Effector memory CD8-positive, alpha-beta T cell (primary cell): Measurements from ENCODE around the gene LIPH.
"Not testable (repeated sequence)": the region's sequence is repeated elsewhere in the genome, so short reads cannot be mapped to it uniquely, and the experiment has no call there.

ENCODE experiments used
- ATAC-seq: fragments of 150-1000 bp; cut with Tn5 transposase; replicated peaks from 2 replicates; pipeline ENCODE4 v1.10.0; 2021; ENCODE audit warnings: mild to moderate bottlenecking, moderate library complexity
- DNase-seq, 3 experiments: peaks; one replicate each; pipeline ENCODE4 v3.0.0; 2021
- H3K27ac Mint-ChIP-seq, 2 donors: one replicate each; pipeline ENCODE4 v1.8.0; 2022; ENCODE audit warnings: mild to moderate bottlenecking in 2 of 2, mixed read lengths in 2 of 2, moderate library complexity in 2 of 2
- H3K27me3 Mint-ChIP-seq, 2 donors: one replicate each; pipeline ENCODE4 v1.8.0; 2022; ENCODE audit warnings: mixed read lengths in 2 of 2
- H3K36me3 Mint-ChIP-seq: one replicate; pipeline ENCODE4 v1.8.0; 2022; ENCODE audit warnings: mild to moderate bottlenecking, moderate library complexity, mixed read lengths; ENCODE audit not compliant: insufficient read depth
- H3K4me1 Mint-ChIP-seq, 2 donors: one replicate each; pipeline ENCODE4 v1.8.0; 2022; ENCODE audit warnings: low read depth in 2 of 2, mixed read lengths in 2 of 2
- H3K4me3 Mint-ChIP-seq, 2 donors: one replicate each; pipeline ENCODE4 v1.8.0; 2022; ENCODE audit warnings: mild to moderate bottlenecking in 2 of 2, mixed read lengths in 2 of 2, moderate library complexity in 2 of 2
- H3K9me3 Mint-ChIP-seq, 2 donors: one replicate each; pipeline ENCODE4 v1.8.0; 2022; ENCODE audit warnings: mixed read lengths in 2 of 2

LIPH gene

DNA sequence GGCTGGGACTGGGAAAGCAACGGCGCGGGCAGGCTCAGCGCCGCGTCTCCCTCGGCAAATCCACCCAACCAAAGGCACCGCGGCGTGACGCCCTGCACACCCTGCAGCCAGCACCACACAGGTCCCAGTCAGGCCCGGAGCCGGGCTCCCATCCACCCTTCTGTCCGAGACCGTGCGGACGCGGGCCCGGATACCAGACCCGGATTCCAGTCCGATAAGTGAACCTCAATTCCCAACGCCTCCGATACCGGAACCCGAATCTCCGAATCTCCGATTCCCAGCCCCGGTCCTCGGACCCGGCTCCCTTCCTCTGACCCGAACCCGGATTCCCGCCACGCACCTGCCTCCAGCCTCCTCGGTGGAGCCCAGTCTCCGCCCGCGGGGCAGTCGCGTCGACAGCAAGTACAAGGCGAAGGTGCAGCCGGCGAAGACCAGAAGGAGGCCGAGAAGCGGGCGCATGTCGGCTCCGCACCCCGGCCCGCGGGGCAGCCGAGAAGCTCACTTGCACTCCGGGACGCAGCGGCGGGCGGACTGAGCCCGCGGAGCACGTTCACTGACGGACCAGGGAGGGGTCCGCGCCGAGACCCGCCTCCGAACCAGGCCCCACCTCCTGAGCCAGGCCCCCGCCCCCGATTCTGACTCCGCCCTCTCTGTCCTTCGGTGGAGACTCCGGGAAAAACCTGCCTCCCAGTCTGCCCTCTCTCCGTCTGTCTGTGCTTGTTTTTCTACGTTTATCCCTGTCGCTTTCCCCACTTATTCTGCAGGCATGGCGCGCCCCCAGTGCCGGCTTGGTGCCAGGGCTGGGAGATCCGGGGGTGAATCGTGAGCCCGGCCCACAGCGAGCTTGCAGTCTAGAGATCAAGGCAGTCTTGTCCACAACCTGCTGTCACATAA, 53.6 kb downstream of the LIPH start, which contains the start of gene TMEM41A:
Gene TMEM41A (minus strand): TSS at position 533 of the 894 bp plus-strand sequence. CDS start 74 bp downstream, at position 459.
- Mint-ChIP-seq H3K36me3 (peaks cover 26% of the 10 kb centered on the region), H3K4me3 (peak within 1 kb of the TSS; percentile 85 to 98), H3K9me3 (no peaks in the 10 kb centered on the region), H3K27ac (peak within 1 kb of the TSS; percentile 87 to 90), H3K27me3 (peaks cover 4 to 12% of the 10 kb centered on the region in 2 donors), H3K4me1 (peaks cover 12 to 14% of the 10 kb centered on the region in 2 donors)
- DNase-seq = peak; percentile 81 to 85 (median 85)
- ATAC-seq = peak; percentile 95

- Mint-ChIP-seq H3K27ac (peak overlapping the region in 1 of 2 donors; percentile 59), H3K27me3 (no peaks in the 10 kb centered on the region), H3K36me3 (peaks cover 40% of the 10 kb centered on the region), H3K4me1 (peaks cover 0 to 4% of the 10 kb centered on the region in 2 donors), H3K4me3 (no peak overlapping the region), H3K9me3 (no peaks in the 10 kb centered on the region)
- no peak for DNase-seq
- no peak for ATAC-seq
These were observed 62.1 kb downstream of the LIPH start for GRCh38 chr3:185490241-185490640.

DNA sequence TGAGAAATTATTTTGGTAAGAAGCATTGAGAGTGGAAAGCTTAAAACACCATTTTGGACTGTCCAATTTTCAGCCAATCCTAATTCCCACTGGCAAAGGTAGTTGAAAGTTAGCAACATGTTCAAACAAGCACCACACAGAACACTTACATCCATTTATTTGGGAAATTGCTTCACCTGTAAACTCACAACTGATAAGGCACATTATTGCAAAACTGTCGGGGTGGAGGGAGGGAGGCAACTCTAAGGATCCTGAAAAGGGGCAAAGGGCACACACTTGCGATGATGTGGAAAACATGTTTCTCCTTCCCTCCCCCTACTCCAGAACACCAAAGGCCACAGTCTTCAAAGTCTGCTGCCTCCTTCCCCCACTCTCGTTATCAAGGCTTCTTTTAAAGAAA, 62.9 kb downstream of the LIPH start:
- H3K27me3 Mint-ChIP-seq = no peaks in the 10 kb centered on the region
- peaks cover 0 to 3% of the 10 kb centered on the region in 2 donors for H3K4me1 Mint-ChIP-seq
- no peaks in the 10 kb centered on the region for H3K9me3 Mint-ChIP-seq
- no peak for ATAC-seq
- no peak overlapping the region for H3K4me3 Mint-ChIP-seq
- no peak for DNase-seq
- H3K27ac Mint-ChIP-seq = no peak overlapping the region
- peaks cover 37% of the 10 kb centered on the region for H3K36me3 Mint-ChIP-seq

DNA sequence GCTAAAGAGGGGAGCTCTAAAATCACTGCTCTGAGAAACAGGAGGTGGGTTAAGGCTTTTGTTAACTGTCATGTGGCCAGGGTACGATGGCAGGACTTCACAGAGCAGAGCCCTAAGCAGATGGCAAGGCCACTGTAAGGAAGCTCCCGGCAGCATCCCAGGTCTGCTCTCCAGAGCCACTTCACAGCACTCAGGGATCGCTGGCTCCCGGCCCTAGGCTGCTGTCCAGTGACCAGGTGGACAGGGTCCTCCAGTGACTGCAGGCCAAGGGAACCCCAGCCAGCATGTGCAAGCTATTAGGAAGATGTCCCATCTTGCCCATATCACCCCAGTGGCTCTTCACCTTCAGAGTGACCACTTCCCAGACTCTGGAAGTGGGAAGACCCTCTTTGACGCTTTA, 63.9 kb downstream of the LIPH start:
- Mint-ChIP-seq H3K9me3 (no peaks in the 10 kb centered on the region), H3K4me1 (peaks cover 0 to under 1% of the 10 kb centered on the region in 2 donors), H3K36me3 (peaks cover 29% of the 10 kb centered on the region), H3K27ac (no peak overlapping the region), H3K27me3 (no peaks in the 10 kb centered on the region), H3K4me3 (no peak overlapping the region)
- ATAC-seq = no peak
- DNase-seq = no peak

DNA sequence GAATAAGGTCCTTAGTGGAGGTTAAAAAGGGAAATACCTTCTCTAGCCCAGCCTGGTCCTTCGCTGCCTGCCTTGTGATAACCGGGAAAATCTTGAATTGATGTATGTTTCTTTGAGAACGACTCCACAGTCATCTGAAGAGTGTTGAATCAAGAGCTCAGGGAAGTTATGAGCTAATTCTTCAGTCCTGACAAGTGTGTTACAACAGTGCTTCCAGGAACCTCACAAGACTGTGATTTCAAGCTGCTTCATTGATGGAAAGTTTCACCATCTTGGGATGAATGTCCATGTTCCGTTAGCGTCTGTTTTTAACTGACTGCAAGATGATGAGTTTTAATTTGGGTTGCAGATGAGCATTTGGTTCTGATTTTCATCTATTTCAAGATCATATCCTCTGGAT, 66.0 kb downstream of the LIPH start:
- peaks cover 5 to 14% of the 10 kb centered on the region in 2 donors for H3K4me1 Mint-ChIP-seq
- H3K27ac Mint-ChIP-seq = peak overlapping the region in 1 of 2 donors; percentile 64
- peaks cover 27% of the 10 kb centered on the region for H3K36me3 Mint-ChIP-seq
- no peaks in the 10 kb centered on the region for H3K27me3 Mint-ChIP-seq
- ATAC-seq = no peak
- no peak overlapping the region for H3K4me3 Mint-ChIP-seq
- no peak for DNase-seq
- H3K9me3 Mint-ChIP-seq = no peaks in the 10 kb centered on the region

- Mint-ChIP-seq H3K27ac (no peak overlapping the region), H3K27me3 (no peaks in the 10 kb centered on the region), H3K4me3 (no peak overlapping the region), H3K4me1 (peaks cover 5 to 14% of the 10 kb centered on the region in 2 donors), H3K9me3 (no peaks in the 10 kb centered on the region), H3K36me3 (peaks cover 19% of the 10 kb centered on the region)
- no peak for DNase-seq
- no peak for ATAC-seq
These were observed 68.1 kb downstream of the LIPH start for GRCh38 chr3:185484296-185484695.

- H3K9me3 Mint-ChIP-seq = no peaks in the 10 kb centered on the region
- H3K4me1 Mint-ChIP-seq = peaks cover 5 to 14% of the 10 kb centered on the region in 2 donors
- no peak for ATAC-seq
- no peak for DNase-seq
- no peaks in the 10 kb centered on the region for H3K27me3 Mint-ChIP-seq
- H3K27ac Mint-ChIP-seq = no peak overlapping the region
- no peak overlapping the region for H3K4me3 Mint-ChIP-seq
- peaks cover 10% of the 10 kb centered on the region for H3K36me3 Mint-ChIP-seq
These were observed 72.9 kb downstream of the LIPH start for GRCh38 chr3:185479373-185479945.

DNA sequence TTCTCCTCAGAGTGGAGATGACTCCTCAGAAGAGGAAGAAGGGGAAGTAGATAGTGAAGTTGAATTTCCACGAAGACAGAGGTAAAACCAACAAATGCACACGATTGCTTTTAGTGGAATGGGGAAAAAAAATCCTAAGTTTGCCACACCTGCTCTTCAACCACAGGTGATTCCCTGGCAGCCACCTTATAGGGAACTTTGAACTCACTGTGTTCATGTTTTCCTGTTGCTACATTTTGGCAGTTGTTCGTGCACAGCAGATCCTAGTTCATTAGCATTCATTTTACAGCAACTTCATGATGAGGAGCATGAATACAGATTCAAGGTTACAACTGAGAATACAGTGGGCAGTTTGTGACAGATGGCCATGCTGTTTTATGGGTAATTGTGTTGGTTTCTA, 75.1 kb downstream of the LIPH start:
- no peak overlapping the region for H3K4me3 Mint-ChIP-seq
- DNase-seq = no peak
- H3K27ac Mint-ChIP-seq = no peak overlapping the region
- ATAC-seq = no peak
- H3K9me3 Mint-ChIP-seq = no peaks in the 10 kb centered on the region
- H3K36me3 Mint-ChIP-seq = peaks cover 8% of the 10 kb centered on the region
- no peaks in the 10 kb centered on the region for H3K27me3 Mint-ChIP-seq
- H3K4me1 Mint-ChIP-seq = peaks cover 0 to 2% of the 10 kb centered on the region in 2 donors

DNA sequence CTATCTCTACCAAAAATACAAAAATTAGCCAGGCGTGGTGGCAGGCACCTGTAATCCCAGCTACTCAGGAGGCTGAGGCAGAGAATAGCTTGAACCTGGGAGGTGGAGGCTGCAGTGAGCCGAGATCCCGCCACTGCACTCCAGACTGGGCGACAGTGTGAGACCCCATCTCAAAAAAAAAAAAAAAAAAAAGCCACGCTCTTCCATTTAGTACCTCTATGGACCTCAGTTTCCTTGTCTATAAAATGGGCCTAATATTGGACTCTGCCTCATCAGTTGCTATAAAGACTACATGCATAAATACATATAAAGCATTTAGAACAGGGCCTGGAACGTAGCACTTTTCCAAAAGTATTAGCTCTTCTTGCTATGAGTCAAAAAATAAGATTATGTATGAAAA, 77.5 kb downstream of the LIPH start:
- H3K27ac Mint-ChIP-seq, ATAC-seq, H3K4me1 Mint-ChIP-seq, H3K27me3 Mint-ChIP-seq, H3K4me3 Mint-ChIP-seq, DNase-seq, H3K36me3 Mint-ChIP-seq, H3K9me3 Mint-ChIP-seq: not testable (repeated sequence)

GRCh38 chr3:185473290-185473815, 79.0 kb downstream of the LIPH start:
- no peak for ATAC-seq
- H3K27ac Mint-ChIP-seq = no peak overlapping the region
- H3K4me1 Mint-ChIP-seq = no peaks in the 10 kb centered on the region
- H3K4me3 Mint-ChIP-seq = no peak overlapping the region
- DNase-seq = no peak
- no peaks in the 10 kb centered on the region for H3K27me3 Mint-ChIP-seq
- no peaks in the 10 kb centered on the region for H3K9me3 Mint-ChIP-seq
- H3K36me3 Mint-ChIP-seq = peaks cover 3% of the 10 kb centered on the region

DNA sequence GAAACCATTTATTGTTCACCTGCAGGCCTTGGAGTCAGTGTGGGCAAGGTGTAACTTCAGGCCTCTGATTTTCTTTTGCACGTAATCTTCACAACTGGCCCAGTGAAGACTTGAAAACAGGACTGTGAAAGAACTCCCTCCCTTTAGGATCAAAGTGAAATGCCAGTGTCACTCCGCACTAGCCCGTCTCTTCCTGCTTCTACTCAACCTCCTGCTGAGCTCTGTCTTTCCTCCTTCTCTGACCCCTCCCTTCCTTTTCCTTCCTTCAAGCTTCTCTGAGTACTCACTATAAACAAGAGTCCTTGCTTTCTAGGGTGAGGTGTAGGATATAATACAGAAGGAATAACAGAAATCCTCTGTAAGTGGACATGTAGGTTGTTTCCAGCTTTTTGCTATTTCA, 82.1 kb downstream of the LIPH start:
- H3K27ac Mint-ChIP-seq = no peak overlapping the region
- no peak for DNase-seq
- no peaks in the 10 kb centered on the region for H3K4me1 Mint-ChIP-seq
- no peak for ATAC-seq
- no peaks in the 10 kb centered on the region for H3K27me3 Mint-ChIP-seq
- H3K9me3 Mint-ChIP-seq = no peaks in the 10 kb centered on the region
- no peak overlapping the region for H3K4me3 Mint-ChIP-seq
- peaks cover 3% of the 10 kb centered on the region for H3K36me3 Mint-ChIP-seq

DNA sequence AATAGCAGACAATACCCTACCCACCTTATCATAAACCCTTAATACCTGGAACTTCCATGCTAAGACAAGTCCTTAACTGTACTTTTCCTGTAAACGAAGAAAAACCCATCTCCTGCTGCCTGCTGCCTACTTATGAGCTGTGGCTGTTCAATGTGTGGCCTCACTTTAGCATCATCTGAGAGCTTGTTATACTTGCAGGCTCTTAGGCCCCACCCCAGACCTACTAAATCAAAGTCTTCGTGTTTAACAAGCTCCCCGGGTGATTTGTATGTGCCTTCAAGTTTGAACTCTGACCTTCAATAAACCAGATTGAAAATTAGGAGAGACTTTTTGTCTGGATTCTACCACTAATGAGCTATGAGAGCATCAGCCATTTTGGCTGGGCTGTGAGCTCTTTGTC, 82.8 kb downstream of the LIPH start:
- H3K36me3 Mint-ChIP-seq = peaks cover 3% of the 10 kb centered on the region
- DNase-seq (no peak), ATAC-seq (no peak)
- H3K4me1 Mint-ChIP-seq = no peaks in the 10 kb centered on the region
- H3K27ac Mint-ChIP-seq = no peak overlapping the region
- H3K27me3 Mint-ChIP-seq = no peaks in the 10 kb centered on the region
- no peaks in the 10 kb centered on the region for H3K9me3 Mint-ChIP-seq
- no peak overlapping the region for H3K4me3 Mint-ChIP-seq

GRCh38 chr3:185466123-185466522, 86.3 kb downstream of the LIPH start:
- not testable (repeated sequence) for H3K4me1 Mint-ChIP-seq, DNase-seq, H3K4me3 Mint-ChIP-seq, H3K27ac Mint-ChIP-seq, ATAC-seq, H3K36me3 Mint-ChIP-seq, H3K27me3 Mint-ChIP-seq, H3K9me3 Mint-ChIP-seq

DNA sequence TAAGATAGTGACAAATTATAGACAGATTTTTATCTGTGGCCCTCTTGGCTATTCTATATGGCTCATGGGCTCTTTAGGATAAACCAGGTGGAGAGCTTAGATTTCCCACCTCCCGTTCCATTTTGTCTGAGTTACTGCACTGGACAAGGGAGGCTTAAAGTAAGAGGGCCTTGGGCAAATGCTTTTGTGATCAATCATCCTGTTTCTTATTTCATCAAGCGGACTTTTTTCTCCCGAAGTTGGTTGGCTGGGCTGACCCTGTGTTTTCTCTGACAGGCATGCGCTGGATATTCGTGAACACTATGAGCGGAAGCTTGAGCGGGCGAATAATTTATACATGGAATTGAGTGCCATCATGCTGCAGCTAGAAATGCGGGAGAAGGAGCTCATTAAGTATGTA, 86.9 kb downstream of the LIPH start:
- Mint-ChIP-seq H3K36me3 (no peaks in the 10 kb centered on the region), H3K27ac (no peak overlapping the region), H3K4me3 (no peak overlapping the region), H3K4me1 (no peaks in the 10 kb centered on the region), H3K9me3 (no peaks in the 10 kb centered on the region), H3K27me3 (peaks cover 0 to 6% of the 10 kb centered on the region in 2 donors)
- DNase-seq = no peak
- no peak for ATAC-seq
